Breast epithelium (tissue), 4 donors: ENCODE results near the gene SFXN3. TPM values are rescaled to one million over a fixed set of nuclear protein-coding genes. Genes with fewer than 3 reads are reported as not detected.

Experiments used
- DNase-seq, 2 donors: peaks; one replicate each; pipeline ENCODE4 v3.0.0-alpha.2; 2019; ENCODE audit warnings: low spot score in 2 of 2
- H3K27ac ChIP-seq, 2 donors: fragments of 200-600 bp; sonication (generic) in 1 of 2; one replicate each; pipeline ENCODE4 v1.5.1; 2016 to 2019; ENCODE audit warnings: mild to moderate bottlenecking in 1 of 2
- H3K27me3 ChIP-seq, 2 donors: fragments of 200-600 bp; sonication (generic) in 1 of 2; one replicate each; pipeline versions ENCODE4 v1.5.1 to v1.6.0; 2017 to 2019; ENCODE audit warnings: control low read depth in 1 of 2, mild to moderate bottlenecking in 1 of 2
- H3K36me3 ChIP-seq: fragments of 200-600 bp; one replicate; pipeline ENCODE4 v1.5.1; 2019
- H3K4me1 ChIP-seq, 2 donors: fragments of 200-600 bp; sonication (generic); one replicate each; pipeline ENCODE4 v1.5.1; 2016 to 2019; ENCODE audit warnings: control low read depth in 1 of 2
- H3K4me3 ChIP-seq, 3 donors: fragments of 200-600 bp; sonication (generic); 1 replicate in 2 of 3; 2 replicates in 1 of 3; pipeline ENCODE4 v1.5.1; 2016 to 2019; ENCODE audit warnings: mild to moderate bottlenecking in 3 of 3, moderate library complexity in 2 of 3
- H3K9me3 ChIP-seq, 2 donors: fragments of 200-600 bp; sonication (generic) in 1 of 2; one replicate each; pipeline ENCODE4 v1.5.1; 2016 to 2019; ENCODE audit warnings: control low read depth in 1 of 2
- POLR2A ChIP-seq: fragments of 450-650 bp; IDR thresholded peaks from one replicate; pipeline ENCODE4 v1.6.1; 2016; ENCODE audit warnings: antibody characterized with exemption, mild to moderate bottlenecking, moderate library complexity
- POLR2AphosphoS5 ChIP-seq, 3 donors: sonication (generic); formaldehyde crosslinking; IDR thresholded peaks; one replicate each; pipeline ENCODE4 v1.6.1; 2017; ENCODE audit warnings: antibody characterized with exemption in 3 of 3
- intact Hi-C: fragments of 100-400 bp; cut with DNase I; formaldehyde crosslinking; loops from one replicate; pipeline ENCODE4 v1.15.1; 2023; ENCODE audit warnings: low total_unique reads
- total RNA-seq, 3 donors: library from RNA; depleted of rRNA; stranded (reverse); fragments of >200 nt; gene quantifications; one replicate each; pipeline ENCODE4 v1.1.0, GENCODE V29; 2016
- TF ChIP-seq, protein P1 (sequence below), 3 donors: fragments of 450-650 bp; IDR thresholded peaks; one replicate each; pipeline ENCODE4 v1.5.1; 2016 to 2017; ENCODE audit warnings: antibody characterized with exemption in 3 of 3, mild to moderate bottlenecking in 3 of 3, moderate library complexity in 3 of 3

Gene SFXN3
- total RNA-seq, 3 donors from 2014 or later = 63.7 to 90.4 (median 75.7) TPM

DNA sequence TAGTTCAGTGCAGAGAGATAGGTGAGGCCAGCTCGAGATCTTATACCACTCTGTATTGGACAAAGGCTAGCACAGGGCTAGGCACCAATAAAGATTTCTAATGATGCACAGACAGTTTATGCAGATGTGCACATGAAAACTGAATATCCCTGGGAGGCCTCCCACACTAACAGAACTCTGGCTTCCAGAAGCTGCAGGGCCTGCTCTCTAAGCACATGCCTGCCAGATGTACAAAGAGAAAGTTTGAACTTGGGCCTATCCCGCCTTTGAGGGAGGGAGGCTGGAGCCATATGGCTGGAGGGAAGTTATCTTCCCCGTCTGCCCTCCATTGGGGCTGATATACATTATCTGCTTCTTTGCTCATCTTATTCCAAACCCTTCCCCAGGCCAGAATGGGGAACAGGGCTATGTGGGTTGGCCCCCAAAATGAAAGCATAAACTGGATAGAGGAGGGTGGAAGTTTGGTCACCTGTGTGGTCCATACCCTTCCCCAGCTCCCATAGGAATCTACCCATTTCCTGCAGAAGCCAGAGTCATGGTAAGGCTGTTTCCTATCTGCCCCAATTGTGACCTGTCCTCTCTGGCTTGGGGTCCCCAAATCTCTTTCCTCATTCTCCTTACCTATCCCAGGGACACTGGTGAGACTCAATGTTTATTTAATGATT lies 34.6 kb downstream of the SFXN3 start:
- Histone ChIP-seq H3K36me3 (no peaks in the 10 kb centered on the region), H3K27me3 (no peaks in the 10 kb centered on the region), H3K4me1 (peaks cover 7 to 11% of the 10 kb centered on the region in 2 donors), H3K9me3 (no peaks in the 10 kb centered on the region), H3K4me3 (peak overlapping the region; percentile 40 to 77 (median 61)), H3K27ac (peak overlapping the region; percentile 72 to 87)
- intact Hi-C loops = no loop called here
- no peak for DNase-seq
- TF ChIP-seq POLR2A (no peak), POLR2AphosphoS5 (IDR thresholded peaks at IDR 0.05) (no peak)
- TF ChIP-seq, protein P1, sequence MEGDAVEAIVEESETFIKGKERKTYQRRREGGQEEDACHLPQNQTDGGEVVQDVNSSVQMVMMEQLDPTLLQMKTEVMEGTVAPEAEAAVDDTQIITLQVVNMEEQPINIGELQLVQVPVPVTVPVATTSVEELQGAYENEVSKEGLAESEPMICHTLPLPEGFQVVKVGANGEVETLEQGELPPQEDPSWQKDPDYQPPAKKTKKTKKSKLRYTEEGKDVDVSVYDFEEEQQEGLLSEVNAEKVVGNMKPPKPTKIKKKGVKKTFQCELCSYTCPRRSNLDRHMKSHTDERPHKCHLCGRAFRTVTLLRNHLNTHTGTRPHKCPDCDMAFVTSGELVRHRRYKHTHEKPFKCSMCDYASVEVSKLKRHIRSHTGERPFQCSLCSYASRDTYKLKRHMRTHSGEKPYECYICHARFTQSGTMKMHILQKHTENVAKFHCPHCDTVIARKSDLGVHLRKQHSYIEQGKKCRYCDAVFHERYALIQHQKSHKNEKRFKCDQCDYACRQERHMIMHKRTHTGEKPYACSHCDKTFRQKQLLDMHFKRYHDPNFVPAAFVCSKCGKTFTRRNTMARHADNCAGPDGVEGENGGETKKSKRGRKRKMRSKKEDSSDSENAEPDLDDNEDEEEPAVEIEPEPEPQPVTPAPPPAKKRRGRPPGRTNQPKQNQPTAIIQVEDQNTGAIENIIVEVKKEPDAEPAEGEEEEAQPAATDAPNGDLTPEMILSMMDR (IDR thresholded peaks at IDR 0.05) = no peak

DNA sequence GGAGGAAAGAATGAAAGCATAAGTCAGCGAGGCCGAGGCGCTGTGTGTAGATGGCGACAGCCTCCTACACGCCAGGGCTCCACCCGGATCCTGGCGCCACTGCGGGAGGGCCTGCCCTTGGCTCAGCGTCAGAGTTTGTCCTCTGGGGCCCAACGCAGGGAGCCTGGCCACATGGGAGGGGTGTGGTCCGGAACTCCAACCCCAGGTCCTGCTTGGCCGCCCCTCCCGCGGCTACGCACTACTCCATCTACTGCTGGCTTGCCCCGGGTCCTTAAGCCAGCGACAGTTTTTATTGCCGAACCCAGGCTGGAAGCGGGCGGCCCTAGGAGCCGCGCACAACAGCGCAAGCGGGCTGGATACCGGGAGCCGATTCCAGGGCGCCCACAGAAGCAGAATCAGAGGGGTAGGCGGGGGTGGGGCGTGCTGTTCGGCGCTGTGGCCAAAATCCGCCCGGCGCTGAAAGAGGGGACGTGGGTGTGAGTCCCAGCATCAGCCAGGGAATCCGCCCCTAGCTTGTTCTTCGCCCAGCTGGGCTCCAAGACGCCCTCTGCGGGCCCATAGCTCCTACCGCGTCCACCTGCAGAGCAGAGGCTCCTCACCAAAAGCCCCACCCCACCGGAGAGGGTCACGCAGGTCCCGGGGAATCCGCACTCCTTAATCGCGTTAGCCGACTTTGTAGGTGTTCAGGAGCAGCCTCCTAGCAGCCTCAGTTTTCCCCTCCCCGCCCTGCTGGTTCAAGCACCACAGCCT lies 35.3 kb downstream of the SFXN3 start:
- H3K4me1 ChIP-seq = peaks cover 7 to 11% of the 10 kb centered on the region in 2 donors
- intact Hi-C loops = no loop called here
- peak overlapping the region; percentile 40 to 77 (median 61) for H3K4me3 ChIP-seq
- TF ChIP-seq POLR2AphosphoS5 (IDR thresholded peaks at IDR 0.05) (no peak), POLR2A (no peak)
- TF ChIP-seq, protein P1 (IDR thresholded peaks at IDR 0.05) = peak in 2 of 3 donors; percentile 36 to 40
- H3K27me3 ChIP-seq = no peaks in the 10 kb centered on the region
- no peaks in the 10 kb centered on the region for H3K36me3 ChIP-seq
- no peaks in the 10 kb centered on the region for H3K9me3 ChIP-seq
- peak overlapping the region; percentile 72 to 87 for H3K27ac ChIP-seq
- DNase-seq = peak; percentile 40 to 76

DNA sequence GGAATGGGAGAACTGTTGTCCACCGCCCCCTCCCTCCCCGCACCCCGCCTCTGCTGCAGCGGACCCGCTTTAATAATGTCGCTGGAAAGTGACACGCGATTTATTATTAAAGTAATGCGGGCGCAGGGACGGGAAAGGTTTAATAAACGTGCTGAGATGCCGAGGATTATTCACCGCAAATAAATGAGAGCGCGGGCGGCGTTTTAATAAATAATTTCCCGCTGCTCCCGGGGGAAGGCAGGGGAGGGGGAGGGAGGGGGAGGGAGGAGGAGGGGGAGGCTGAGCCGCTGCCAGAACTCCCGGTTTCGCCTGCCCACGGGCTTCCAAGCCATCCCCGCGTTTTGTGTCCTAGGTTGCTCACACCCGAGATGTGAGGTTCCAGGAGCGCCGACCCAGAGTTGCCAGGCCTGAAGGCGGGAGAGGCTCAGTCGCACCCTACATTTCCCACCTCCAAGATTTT lies 35.9 kb downstream of the SFXN3 start:
- H3K4me3 ChIP-seq = peak overlapping the region; percentile 40 to 77 (median 61)
- TF ChIP-seq, protein P1 (IDR thresholded peaks at IDR 0.05) = no peak
- TF ChIP-seq POLR2AphosphoS5 (IDR thresholded peaks at IDR 0.05) (no peak), POLR2A (no peak)
- H3K27ac ChIP-seq = peak overlapping the region; percentile 26 to 87
- peaks cover 7 to 8% of the 10 kb centered on the region in 2 donors for H3K4me1 ChIP-seq
- no peaks in the 10 kb centered on the region for H3K9me3 ChIP-seq
- H3K36me3 ChIP-seq = no peaks in the 10 kb centered on the region
- intact Hi-C loops = no loop called here
- peaks cover under 1 to 1% of the 10 kb centered on the region in 2 donors for H3K27me3 ChIP-seq
- no peak for DNase-seq

DNA sequence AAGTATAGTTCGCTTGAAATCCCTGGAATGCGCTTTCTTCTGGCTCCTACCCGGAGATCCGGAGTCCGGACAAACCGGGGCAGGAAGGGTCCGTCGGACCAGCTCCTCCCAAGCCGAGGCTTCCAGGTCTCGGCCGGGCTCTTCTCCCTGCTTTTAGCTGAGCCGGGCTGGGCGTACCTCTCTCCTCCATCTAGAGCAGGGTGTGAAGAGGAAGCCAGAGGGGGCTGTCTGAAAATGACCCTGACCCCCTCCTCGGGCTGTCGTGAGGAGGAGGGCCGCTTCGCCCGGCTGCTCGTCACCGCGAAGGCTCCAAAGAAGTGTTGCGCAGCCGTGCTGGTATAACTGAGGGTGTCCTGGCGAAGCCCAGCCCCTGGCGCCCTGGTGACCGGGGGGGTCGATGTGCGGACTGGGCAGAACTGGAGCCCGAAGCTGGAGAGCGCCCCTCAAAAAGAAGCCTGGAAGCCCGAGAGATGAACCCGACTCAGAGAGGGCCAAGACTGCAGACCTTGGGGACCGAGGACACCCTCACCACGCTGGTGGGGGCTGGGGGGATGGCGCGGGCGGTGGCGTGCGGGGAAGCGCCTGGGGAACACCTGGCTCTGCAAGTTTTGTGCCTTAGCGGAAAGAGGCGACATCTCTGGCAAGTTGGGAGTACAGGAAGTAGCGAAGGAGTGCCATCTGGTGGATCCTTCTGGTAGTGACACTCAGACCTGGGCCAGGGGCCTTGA lies 36.5 kb downstream of the SFXN3 start:
- DNase-seq = peak; percentile 63 to 72
- peaks cover 5 to 8% of the 10 kb centered on the region in 2 donors for H3K4me1 ChIP-seq
- no peaks in the 10 kb centered on the region for H3K36me3 ChIP-seq
- H3K9me3 ChIP-seq = no peaks in the 10 kb centered on the region
- peak overlapping the region; percentile 40 to 77 (median 61) for H3K4me3 ChIP-seq
- H3K27ac ChIP-seq = peak overlapping the region; percentile 26 to 87
- TF ChIP-seq POLR2AphosphoS5 (IDR thresholded peaks at IDR 0.05) = no peak
- TF ChIP-seq, protein P1 (IDR thresholded peaks at IDR 0.05) = peak; percentile 64 to 88 (median 87)
- H3K27me3 ChIP-seq = peaks cover 3 to 5% of the 10 kb centered on the region in 2 donors
- intact Hi-C loops = no loop called here
